Dendritic cell treated with granulocyte-macrophage colony-stimulating factor and Interleukin-4, amounts not matched to agents 40 ng/mL and 50 ng/mL, for 4 days (primary cell): ENCODE measurements around the gene TGFBR2.
"Not testable (repeated sequence)": the region's sequence is repeated elsewhere in the genome, so short reads cannot be mapped to it uniquely, and the experiment has no call there.

Experiments used
- H3K27ac Mint-ChIP-seq: one replicate; pipeline ENCODE4 v1.8.0; 2022; ENCODE audit warnings: mild to moderate bottlenecking, mixed read lengths
- H3K27me3 Mint-ChIP-seq: one replicate; pipeline ENCODE4 v1.8.0; 2022; ENCODE audit warnings: mild to moderate bottlenecking, mixed read lengths
- H3K36me3 Mint-ChIP-seq: one replicate; pipeline ENCODE4 v1.8.0; 2022; ENCODE audit warnings: low read depth, mixed read lengths
- H3K4me1 Mint-ChIP-seq: one replicate; pipeline ENCODE4 v1.8.0; 2022; ENCODE audit warnings: low read depth, mixed read lengths
- H3K4me3 Mint-ChIP-seq: one replicate; pipeline ENCODE4 v1.8.0; 2022; ENCODE audit warnings: mild to moderate bottlenecking, moderate library complexity, mixed read lengths
- H3K9me3 Mint-ChIP-seq: one replicate; pipeline ENCODE4 v1.8.0; 2022; ENCODE audit warnings: mixed read lengths
- intact Hi-C: fragments of 100-400 bp; cut with micrococcal nuclease; formaldehyde crosslinking; loops from one replicate; pipeline ENCODE4 v1.15.0; 2022

Gene TGFBR2

DNA sequence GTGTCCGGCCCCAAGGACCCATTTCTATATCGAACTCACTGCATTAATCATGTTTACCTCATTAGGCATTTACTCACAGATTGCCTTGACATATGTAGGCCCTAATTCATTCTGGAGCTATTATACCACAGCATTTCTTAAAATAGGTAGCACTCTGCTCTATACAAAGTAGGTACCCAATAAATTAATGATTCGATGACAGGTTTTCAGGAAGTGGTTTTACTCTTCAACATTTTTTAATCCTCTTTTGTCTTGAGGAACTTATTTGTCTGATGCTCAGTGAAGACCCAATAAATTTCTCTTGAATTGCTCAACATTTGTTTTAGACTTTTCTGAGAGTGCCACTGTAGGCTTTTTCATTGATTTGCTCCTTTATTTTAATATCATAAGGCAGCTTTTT lies 12.1 kb downstream of the TGFBR2 start:
- H3K27ac Mint-ChIP-seq = no peak overlapping the region
- no peaks in the 10 kb centered on the region for H3K27me3 Mint-ChIP-seq
- H3K9me3 Mint-ChIP-seq = peaks cover 6% of the 10 kb centered on the region
- no peak overlapping the region for H3K4me3 Mint-ChIP-seq
- H3K4me1 Mint-ChIP-seq = peaks cover 75% of the 10 kb centered on the region
- H3K36me3 Mint-ChIP-seq = peaks cover 51% of the 10 kb centered on the region
- intact Hi-C loops = no loop called here

DNA sequence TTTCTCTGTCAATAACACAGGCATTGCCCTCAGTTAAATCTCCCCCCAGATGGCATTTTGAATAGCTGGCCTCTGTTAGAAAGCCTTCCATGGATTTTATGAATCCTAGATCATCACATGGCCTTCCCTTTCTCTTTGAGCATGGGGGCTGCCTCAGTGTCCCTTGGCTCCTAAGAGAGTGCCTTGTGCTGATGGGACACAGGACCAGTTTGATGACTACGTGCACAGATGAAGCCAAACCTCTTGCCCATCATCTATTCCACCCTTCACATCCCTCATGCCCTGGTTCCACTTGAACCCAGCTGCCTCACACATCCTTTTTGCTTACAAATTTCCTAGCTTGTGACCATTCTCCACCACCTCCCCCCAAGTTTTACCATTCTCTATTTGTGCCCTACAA lies 12.9 kb downstream of the TGFBR2 start:
- Mint-ChIP-seq H3K27me3 (no peaks in the 10 kb centered on the region), H3K36me3 (peaks cover 57% of the 10 kb centered on the region), H3K9me3 (peaks cover 6% of the 10 kb centered on the region), H3K27ac (peak overlapping the region; percentile 60), H3K4me3 (no peak overlapping the region), H3K4me1 (peaks cover 76% of the 10 kb centered on the region)
- intact Hi-C loops = no loop called here

DNA sequence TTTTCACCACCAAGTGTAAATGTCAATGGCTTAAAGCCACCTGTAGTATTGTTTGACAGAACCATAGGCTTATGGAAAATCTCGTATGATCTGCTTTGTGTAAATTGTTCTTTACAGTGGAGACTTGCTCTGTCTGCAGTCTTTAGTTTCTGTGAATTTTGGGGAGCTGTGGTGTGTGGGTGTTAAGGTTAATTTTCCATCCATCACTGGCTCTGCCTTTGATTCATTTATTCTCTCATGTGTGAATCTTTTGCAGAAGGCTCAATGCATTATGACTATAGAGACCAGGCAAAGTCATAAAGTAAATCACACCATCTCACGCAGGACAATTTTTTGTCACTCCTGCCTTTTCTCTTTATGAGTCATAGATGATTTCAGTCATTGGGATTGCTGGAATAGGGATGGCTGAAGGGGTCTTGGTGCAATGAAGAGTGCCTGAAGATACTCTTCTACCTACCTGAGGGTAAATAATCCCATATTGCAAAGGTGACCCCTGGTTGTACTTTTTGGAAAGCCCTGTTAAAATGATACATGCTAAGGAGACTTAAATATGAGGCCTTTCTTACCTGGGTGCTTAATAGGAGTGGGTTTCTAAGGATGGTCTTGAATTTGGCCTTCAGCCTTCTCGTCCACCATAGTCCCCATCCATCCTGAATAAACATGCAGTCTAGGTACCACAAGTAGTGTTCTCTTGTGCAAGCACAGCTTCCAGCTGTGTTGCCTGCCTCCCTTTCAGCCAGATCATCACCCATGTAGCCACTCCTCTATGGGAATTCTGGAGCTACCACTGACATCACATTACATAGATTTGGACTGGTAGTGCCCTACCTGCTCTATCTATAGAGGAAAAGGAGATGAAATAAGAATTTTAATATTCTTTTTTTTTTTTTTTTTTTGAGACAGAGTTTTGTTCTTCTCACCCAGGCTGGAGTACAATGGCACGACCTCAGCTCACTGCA lies 14.3 kb downstream of the TGFBR2 start:
- Mint-ChIP-seq H3K27me3 (no peaks in the 10 kb centered on the region), H3K36me3 (peaks cover 64% of the 10 kb centered on the region)
- intact Hi-C loops = loop anchor here (10.0 kb wide), 1 partner anchor 576 kb away; no protein-coding TSS in a partner anchor

DNA sequence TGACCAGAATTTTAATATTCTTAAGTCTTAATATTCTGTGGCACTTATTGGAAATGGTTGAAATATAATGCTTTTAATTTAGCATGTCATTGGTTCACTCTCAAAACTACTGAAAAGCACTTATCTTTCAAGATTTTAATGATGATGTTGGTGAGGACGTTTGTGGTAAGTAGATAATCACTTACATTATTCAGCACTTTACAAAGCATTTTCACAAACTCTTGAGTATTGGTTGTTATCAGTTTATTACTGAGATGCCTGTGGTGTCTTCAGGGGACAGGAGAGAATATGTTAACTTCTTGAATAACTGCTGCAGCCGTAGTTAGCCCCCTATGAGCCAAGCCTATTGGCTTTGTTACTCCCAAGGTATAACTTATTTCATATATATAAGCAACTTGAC lies 15.2 kb downstream of the TGFBR2 start:
- intact Hi-C loops = loop anchor here (10.0 kb wide), 1 partner anchor 577 kb away; no protein-coding TSS in a partner anchor
- Mint-ChIP-seq H3K27me3 (no peaks in the 10 kb centered on the region), H3K27ac (no peak overlapping the region), H3K4me3 (no peak overlapping the region), H3K9me3 (peaks cover 6% of the 10 kb centered on the region), H3K36me3 (peaks cover 66% of the 10 kb centered on the region), H3K4me1 (peaks cover 74% of the 10 kb centered on the region)

More for the DNA sequence above, 14.3 kb downstream of the TGFBR2 start:
- peaks cover 73% of the 10 kb centered on the region for H3K4me1 Mint-ChIP-seq
- H3K9me3 Mint-ChIP-seq = peaks cover 6% of the 10 kb centered on the region
- peak overlapping the region; percentile 60 for H3K27ac Mint-ChIP-seq
- no peak overlapping the region for H3K4me3 Mint-ChIP-seq

DNA sequence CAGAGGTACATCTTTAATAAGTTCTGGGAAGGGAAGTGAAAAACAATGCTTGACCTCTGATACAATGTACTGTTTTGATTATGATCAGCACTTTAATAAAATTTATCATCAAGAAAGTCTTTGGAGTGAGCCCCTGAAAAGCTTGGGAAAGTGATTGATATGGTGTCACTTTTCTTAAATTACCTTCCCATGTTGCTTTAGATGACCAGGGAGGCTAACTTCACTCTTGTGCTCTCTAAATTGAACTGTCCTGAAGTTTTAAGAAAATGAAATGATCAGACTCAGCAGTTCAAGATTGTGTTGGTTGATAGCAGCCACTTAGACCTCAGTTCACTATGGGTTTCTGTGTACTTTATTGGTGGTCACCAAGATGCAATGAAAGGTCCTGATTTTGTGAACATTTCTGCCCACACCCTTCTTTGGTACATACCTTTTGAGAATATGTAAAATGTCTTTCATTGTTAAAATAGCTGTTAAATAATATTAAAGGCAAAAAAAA lies 15.7 kb downstream of the TGFBR2 start:
- peaks cover 6% of the 10 kb centered on the region for H3K9me3 Mint-ChIP-seq
- H3K4me3 Mint-ChIP-seq = no peak overlapping the region
- H3K4me1 Mint-ChIP-seq = peaks cover 73% of the 10 kb centered on the region
- H3K36me3 Mint-ChIP-seq = peaks cover 71% of the 10 kb centered on the region
- no peaks in the 10 kb centered on the region for H3K27me3 Mint-ChIP-seq
- no peak overlapping the region for H3K27ac Mint-ChIP-seq
- intact Hi-C loops = loop anchor here (10.0 kb wide), 1 partner anchor 577 kb away; no protein-coding TSS in a partner anchor

DNA sequence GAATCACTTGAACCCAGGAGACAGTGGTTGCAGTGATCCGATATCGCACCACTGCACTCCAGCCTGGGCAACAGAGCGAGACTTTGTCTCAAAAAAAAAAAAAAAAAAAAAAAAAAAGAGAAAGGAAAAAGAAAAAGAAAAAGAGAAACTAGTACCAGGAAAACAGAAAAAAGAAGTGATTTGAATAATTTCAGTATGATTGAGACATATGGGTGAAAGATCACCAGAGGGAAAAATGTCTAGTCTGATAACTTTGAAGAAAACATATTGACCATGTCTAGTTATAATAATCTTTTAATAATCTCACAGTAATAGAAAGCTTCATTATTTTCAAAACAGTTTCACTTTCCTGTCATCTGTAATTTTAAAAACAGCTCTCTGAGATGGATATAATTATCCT lies 16.4 kb downstream of the TGFBR2 start:
- Mint-ChIP-seq H3K36me3 (peaks cover 68% of the 10 kb centered on the region), H3K4me3 (no peak overlapping the region), H3K27me3 (no peaks in the 10 kb centered on the region), H3K9me3 (peaks cover 6% of the 10 kb centered on the region), H3K4me1 (peaks cover 66% of the 10 kb centered on the region), H3K27ac (no peak overlapping the region)
- intact Hi-C loops = loop anchor here (10.0 kb wide), 1 partner anchor 578 kb away; no protein-coding TSS in a partner anchor

DNA sequence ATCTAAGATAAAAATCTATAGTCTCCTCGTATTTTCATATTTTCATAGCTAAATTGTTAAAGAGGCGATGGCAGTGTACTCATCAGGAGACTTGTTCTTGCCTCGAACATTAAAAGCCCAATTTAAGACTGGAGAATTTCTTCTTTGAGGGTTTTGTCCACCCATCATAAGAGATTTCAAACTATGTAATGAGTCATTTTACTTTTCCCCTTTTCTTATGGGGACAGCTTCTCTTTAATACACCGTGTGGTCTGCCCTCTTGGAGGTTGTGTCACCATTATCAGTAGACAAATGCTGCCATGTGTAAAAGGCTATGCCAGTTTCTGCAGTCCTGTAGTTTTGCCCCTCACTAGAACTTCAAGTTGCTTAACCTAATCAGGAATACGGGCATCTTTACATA lies 16.9 kb downstream of the TGFBR2 start:
- intact Hi-C loops = loop anchor here (10.0 kb wide), 1 partner anchor 579 kb away; no protein-coding TSS in a partner anchor
- Mint-ChIP-seq H3K9me3 (peaks cover 6% of the 10 kb centered on the region), H3K27me3 (no peaks in the 10 kb centered on the region), H3K27ac (no peak overlapping the region), H3K4me1 (peaks cover 61% of the 10 kb centered on the region), H3K4me3 (no peak overlapping the region), H3K36me3 (peaks cover 62% of the 10 kb centered on the region)

DNA sequence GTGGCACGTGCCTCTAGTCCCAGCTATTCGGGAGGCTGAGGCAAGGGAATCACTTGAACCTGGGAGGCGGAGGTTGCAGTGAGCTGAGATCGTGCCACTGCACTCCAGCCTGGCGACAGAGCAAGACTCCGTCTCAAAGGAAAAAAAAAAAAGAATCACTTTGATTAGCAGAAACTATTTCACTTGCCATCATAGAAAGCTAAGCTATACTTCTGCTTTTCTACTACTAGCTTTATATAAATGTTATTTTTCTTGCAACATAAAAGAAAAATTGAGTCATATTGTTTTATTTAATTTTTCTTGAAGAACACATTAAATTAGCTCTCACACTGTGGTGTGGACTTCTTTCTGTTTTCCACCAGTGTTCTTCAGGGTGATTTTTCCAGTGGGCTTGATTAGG lies 18.1 kb downstream of the TGFBR2 start:
- Mint-ChIP-seq H3K4me1 (peaks cover 60% of the 10 kb centered on the region), H3K36me3 (peaks cover 63% of the 10 kb centered on the region)
- intact Hi-C loops = loop anchor here (10.0 kb wide), 1 partner anchor 580 kb away; no protein-coding TSS in a partner anchor
- not testable (repeated sequence) for H3K27ac Mint-ChIP-seq, H3K27me3 Mint-ChIP-seq, H3K4me3 Mint-ChIP-seq, H3K9me3 Mint-ChIP-seq

DNA sequence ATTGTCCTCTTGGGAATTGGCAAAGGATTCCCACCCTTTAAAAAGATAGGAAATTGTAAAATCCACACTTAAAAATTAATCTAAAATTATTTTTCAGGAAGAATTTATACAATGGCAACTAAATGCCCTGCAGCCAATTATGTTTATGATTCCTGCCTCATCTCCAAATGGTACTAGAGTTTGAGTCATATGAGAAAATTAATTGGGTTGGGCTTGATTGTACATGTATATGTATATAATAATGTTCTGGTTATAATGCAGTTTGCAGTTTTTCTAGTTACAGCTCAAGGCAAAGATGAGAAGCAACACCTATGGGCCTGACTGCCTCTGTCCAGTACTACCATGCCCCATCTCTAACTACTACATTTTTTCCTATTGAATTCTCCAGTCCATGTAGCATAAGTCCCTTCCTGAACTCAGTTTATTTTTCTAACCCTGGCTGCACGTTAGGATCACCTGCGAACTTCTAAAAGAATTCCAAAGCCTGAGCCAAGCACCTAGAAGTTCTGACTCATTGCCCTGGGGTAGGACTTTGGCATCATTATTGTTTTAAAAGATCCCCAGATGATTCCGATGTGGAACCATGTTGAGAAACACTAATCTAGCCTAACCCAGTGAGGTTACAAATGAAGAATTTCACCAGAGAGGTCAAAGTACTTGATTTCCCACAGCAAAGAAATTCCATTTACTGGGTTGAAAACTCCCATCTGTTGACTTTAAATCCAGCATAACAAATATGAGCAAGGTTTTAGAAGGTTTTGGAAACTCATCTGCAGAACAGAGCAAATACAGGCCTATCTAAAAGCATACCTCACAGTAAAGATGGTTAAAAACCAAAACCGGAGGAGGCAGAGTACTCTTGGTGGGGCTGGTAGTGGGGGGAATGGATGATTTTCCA lies 19.4 kb downstream of the TGFBR2 start:
- Mint-ChIP-seq H3K9me3 (no peaks in the 10 kb centered on the region), H3K27ac (peak overlapping the region; percentile 57), H3K27me3 (no peaks in the 10 kb centered on the region), H3K36me3 (peaks cover 63% of the 10 kb centered on the region), H3K4me3 (no peak overlapping the region), H3K4me1 (peaks cover 59% of the 10 kb centered on the region)
- intact Hi-C loops = loop anchor here (10.0 kb wide), 1 partner anchor 581 kb away; no protein-coding TSS in a partner anchor

DNA sequence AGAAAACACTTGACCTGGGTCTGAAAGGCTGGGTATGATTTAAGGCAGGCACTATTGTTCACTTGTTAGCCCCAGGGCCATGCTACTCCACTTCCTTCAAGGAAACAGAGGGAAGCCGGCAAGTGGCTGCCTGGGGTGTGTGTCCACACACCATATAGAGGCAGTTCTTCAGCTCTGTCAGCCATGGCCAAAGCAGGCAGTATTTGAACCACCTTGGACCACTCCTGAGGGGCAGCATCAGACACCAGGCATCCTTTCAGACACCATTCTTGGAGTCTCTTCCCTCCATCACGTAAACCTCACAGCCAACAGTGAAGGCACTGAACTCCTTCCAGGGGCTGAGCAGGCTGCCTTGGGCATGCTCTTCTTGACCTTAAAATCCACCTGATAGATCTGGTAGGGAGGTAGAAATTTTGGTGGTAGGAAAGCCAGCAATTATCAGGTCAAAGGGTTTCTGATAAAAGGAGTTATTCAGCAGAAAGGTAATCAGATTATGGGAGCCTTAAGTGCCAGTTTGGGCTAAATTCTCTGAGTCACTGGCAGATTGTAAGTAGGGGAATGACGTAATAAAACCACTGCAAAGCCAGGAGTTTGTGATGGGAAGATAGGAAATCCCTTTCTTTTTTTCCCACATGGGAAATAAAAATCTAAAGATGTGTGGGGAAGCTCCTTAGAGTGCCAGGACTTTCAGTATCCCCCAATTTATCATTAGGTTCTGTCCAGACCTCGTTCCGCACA lies 20.2 kb downstream of the TGFBR2 start:
- H3K36me3 Mint-ChIP-seq = peaks cover 59% of the 10 kb centered on the region

DNA sequence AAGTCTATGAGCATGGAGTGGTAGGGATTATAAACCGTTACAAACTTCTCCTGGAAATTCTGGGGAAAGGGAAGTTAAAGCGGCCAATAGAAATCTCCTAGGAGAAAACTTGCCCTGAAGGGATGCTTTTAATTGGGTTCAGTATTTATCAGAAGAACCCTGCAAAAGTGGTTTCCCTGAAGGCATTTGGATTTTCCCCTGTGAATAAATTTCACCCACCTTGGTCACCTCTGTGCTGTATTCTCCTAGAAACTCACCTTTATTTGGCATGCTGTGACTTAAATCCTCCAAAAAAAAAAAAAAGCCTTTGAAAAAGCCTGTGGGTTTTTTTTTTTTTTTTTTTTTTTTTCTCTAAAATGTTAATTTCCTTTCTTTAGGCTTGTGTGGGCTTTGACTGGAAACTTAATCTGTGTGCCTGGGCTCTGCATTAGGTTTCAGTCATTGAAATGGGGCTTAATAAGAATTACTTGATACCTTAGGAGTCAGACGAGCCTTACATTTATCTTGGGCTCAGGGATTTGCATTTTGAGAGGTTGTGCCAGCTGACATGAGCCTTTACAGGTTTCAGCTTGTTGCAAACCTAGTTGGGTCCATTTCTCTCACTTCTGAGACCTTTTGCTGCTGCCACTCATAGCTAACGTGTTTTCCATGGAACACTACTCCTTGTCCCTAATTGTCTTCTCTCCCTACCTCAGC lies 22.0 kb downstream of the TGFBR2 start:
- Mint-ChIP-seq H3K9me3 (no peaks in the 10 kb centered on the region), H3K36me3 (peaks cover 58% of the 10 kb centered on the region), H3K27ac (peak overlapping the region; percentile 76), H3K4me3 (no peak overlapping the region), H3K27me3 (no peaks in the 10 kb centered on the region), H3K4me1 (peaks cover 72% of the 10 kb centered on the region)
- intact Hi-C loops = loop anchor here (10.0 kb wide), 1 partner anchor 584 kb away; no protein-coding TSS in a partner anchor

More for the DNA sequence above, 20.2 kb downstream of the TGFBR2 start:
- H3K9me3 Mint-ChIP-seq = no peaks in the 10 kb centered on the region
- H3K4me1 Mint-ChIP-seq = peaks cover 60% of the 10 kb centered on the region
- no peak overlapping the region for H3K4me3 Mint-ChIP-seq
- peak overlapping the region; percentile 57 for H3K27ac Mint-ChIP-seq
- H3K27me3 Mint-ChIP-seq = no peaks in the 10 kb centered on the region
- intact Hi-C loops = loop anchor here (10.0 kb wide), 1 partner anchor 582 kb away; no protein-coding TSS in a partner anchor

DNA sequence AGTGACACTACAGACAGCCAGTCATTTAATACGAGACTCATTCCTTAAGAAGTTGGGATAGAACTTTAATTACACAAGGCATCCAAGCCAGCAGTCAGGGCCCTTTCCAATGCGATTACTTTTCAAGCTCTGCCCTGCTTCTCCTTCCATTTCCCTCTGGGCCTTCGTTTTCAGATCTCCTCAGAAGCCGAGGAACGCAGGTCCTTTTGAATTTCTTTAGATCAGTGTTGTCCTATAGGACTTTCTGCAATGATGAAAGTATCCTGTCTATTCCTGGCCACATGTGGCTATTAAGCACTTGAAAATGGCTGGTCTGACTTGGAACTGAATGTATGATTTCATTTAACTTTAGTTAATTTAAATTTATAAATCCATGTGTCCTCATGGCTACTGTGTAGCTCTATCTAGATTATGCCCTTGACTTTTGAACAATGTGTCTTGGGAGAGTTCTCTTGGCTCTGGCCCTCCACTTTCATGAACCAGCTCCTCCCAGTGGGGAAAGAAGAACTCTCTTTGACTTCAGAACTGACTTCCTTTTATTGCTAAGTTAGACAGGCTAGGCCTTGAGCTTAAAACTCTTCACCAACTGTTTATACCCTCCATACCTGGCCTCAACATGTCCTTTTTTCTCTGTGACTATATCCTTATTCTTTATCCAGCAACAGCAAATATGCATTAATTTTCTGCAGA lies 22.6 kb downstream of the TGFBR2 start:
- Mint-ChIP-seq H3K27ac (peak overlapping the region; percentile 76), H3K9me3 (no peaks in the 10 kb centered on the region), H3K27me3 (no peaks in the 10 kb centered on the region), H3K36me3 (peaks cover 55% of the 10 kb centered on the region), H3K4me3 (peak overlapping the region; percentile 23), H3K4me1 (peaks cover 68% of the 10 kb centered on the region)
- intact Hi-C loops = loop anchor here (10.0 kb wide), 1 partner anchor 584 kb away; no protein-coding TSS in a partner anchor
